ENCODE measurements around the gene RPUSD4.

Gene RPUSD4

DNA sequence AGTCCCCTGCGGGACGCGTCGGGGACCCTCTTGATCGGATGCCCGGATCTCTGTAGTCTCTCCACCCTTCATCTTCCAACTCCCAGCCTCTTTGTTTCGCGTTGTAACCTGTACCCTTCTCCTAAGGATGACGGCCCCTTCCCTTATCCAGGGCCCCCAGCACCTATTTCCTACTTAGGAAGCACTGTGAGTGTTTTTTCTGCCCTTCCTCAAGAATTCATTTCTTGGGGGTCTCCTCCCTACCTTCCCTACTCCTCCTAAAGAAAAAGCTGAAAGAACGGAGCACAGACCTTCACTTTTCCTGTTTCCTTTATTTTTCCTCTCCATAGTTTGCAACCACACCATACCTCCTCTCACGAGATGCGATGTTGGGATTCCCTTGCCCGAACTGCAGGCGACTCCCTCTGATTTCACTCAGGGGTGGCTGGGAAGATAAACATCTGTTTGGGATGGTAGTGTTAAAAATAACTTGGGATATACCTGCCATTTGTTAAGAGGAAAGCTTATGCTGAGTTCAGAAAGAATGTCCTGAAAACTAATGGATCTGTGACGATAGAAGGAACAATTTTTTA lies 725 bp upstream of the RPUSD4 start:
- DNase-seq: no peak

DNA sequence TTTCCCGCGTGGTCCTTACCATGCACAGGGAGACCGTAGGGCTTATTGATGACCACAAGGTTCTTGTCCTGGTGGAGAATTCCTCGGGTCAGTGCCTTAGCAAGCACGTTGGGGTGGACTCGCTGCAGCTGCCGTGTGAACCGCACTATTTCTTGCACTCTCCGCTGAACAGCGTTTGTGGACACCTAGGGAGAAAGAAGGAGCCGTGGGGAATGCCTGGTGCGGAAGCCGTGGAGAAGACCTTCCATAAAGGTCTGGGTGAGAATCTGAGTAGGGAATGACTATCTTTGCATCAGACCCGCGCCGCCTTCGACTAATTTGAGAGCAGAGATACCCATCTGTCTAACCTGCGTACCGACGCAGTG lies 597 bp downstream of the RPUSD4 start:
- no peak for DNase-seq

DNA sequence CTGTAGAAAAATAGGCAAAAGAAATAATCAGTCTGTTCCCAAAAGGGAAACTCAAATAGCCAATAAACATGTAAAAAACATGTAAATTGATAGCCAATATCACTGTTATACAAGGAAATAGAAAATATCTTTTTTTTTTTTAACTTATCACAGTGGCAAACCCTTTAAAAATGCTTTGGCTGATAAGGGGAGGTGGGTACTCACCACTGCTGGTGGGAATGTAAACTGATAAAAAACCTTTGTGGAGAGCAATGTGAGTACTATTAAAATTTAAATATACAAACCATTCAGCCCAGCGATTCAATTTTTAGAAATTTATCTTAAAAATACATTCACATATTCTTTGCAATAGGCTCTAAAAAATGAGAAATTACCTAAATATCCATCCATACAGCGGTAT lies 3.6 kb downstream of the RPUSD4 start:
- no peak for DNase-seq

DNA sequence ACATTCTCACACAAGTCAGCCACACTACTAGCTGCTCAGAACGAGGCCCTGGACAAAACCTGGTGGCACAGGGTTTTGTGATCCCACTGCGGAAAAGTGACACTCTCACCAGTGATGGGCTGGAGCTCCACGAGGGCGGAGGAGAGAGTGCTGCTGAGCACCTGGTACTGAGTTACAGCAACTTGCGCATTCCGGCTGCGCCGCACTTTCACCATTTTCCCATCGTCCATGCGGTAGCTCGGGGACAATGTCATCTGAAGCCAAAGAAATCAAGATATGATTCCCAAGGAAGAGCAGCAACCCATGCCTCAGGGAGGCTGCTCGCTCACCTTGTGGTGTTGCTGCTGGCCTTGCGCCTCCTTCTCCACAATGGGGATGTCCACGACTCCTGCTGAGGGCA lies 6.1 kb downstream of the RPUSD4 start:
- DNase-seq: no peak

GRCh38 chr11:126202646-126203359 lies 8.6 kb downstream of the RPUSD4 start:
- DNase-seq: no peak

DNA sequence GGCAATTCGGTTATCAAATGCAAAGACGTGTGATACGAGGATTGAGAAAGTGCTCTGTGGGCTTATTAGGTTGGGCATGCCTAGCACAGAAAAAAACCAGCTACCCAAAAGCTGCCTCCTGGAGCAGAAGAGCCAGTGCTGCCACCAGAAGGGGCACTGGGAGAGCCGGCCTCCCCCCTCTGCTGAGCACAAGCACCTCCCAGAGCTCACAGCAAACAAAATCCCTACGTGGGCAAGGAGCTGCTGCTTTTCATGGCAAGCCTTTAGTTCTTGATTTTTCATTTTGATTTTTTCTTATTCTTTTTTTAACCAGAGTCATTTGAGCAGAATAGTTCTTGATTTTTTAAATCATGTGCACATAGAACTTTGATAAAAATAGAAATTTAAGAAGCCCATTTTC lies 12.8 kb downstream of the RPUSD4 start:
- no peak for DNase-seq

- DNase-seq: no peak
Observed at GRCh38 chr11:126197277-126197939, 14.0 kb downstream of the RPUSD4 start.

DNA sequence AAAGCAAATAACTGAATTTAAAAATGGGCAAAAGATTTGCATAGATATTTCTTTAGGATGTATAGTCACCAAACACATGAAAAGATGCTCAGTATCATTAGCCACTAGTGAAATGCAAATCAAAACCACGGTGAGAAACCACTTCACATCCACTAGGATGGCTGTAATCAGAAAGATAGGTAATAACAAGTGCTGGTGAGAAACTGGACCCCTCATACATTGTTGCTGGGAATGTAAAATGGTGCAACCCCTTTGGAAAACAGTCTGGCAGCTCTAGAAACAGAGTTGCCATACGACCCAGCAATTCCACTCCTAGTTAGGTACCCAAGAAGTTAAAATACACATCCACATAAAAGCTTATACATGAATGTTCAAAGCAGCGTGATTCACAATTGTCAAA lies 16.3 kb downstream of the RPUSD4 start:
- no peak for DNase-seq

GRCh38 chr11:126194121-126194543 lies 17.3 kb downstream of the RPUSD4 start:
- DNase-seq: no peak

- no peak for DNase-seq
Observed at GRCh38 chr11:126193038-126193478, 18.4 kb downstream of the RPUSD4 start.

GRCh38 chr11:126192361-126192760 lies 19.1 kb downstream of the RPUSD4 start:
- no peak for DNase-seq

- DNase-seq: no peak
Observed at GRCh38 chr11:126191379-126192073, 19.9 kb downstream of the RPUSD4 start.

DNA sequence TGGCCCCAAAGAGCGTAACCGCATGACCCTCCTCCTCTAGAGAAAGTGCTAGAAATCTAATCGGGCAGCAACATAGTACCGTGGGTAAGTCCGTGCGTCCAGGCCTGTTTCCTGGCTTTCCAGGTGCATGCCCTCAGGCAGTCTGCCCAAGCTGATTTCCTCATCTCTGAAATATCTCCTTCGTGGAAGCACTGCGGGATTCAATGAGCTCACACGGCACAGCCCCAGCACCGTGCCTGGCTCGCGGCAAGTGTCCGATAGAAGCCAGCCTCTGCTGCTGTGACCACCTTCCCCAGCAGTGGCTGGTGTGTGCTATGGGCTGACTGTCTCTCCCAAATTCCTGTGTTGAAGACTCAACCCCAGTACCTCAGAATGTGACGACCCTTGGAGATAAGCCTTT lies 20.7 kb downstream of the RPUSD4 start:
- no peak for DNase-seq

GRCh38 chr11:126189109-126189929 lies 22.1 kb downstream of the RPUSD4 start:
- DNase-seq: no peak

DNA sequence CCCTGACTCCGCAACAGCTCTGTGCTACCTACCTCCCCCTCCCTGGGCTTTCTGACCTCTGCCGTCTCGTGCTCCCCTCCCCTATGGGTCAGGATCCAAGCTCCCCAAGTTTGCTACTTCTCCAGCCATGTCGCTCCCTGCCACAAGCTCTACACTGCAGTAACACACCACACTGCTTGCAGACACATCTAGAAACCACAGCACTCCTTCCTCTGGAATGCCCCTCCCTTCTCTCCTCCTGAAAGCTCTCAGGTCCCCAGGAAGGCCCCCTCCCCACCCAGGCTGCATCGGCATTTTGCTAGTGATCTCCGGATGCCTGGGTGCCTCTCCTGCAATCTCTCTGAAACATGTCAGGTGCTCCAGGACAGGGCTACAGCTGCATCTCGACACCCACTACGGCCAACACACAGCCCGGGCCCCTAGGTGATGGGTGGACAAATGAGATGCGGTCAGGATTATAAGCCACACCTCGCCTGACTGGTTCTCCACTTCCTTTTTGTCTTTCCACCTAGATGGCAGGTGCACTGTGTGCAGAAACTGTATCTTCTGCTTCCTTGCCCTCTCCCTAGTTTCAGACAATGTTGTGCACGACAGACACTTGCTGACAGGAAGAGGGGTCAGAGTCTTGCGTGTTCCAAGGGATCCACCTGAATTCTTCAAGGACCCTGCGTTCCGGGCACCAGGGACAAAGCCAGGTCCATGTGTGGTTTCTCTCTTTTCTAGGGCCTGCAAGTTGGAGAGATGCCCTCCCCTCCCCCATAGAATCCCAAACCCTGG lies 22.9 kb downstream of the RPUSD4 start:
- DNase-seq: no peak

DNA sequence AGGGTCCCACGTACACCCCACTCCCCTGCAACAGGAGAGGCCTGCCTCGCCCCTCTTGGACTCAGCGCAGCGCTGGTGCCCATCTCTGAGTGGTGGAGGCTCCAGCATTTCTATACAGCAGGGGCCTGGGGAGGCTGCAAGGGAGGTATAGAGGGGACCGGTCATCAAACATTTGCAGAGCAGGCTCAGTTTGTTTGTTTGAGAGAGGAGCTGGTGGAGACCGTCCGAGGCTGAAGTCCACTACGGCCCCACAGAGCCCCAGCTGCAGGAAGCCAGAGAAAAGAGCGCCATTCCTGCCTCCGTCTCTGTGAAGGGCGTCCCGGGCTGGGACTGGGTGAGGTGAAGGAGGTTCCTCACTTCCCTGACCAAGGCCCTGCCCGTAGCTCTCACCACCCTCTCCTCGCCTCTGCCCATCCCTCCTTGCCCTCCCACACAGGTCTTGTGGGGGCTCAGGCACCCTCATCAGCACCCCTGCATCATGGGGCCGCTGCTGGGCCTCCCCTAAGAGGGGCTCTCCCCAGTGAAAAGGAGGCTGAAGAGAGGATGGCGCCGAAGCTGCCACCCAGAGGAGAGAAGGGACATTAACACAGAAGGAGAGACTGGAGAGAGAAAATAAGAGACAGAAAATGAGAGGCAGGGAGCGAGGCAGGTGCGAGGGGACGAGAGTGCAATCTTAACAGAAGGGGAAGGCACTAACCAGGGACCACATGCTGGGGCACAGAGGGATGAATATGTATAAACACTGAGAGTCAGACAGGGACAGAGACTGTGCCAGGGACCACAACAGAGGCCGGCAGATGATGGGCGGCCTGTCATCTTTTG lies 24.5 kb downstream of the RPUSD4 start:
- no peak for DNase-seq

GRCh38 chr11:126186025-126186698 lies 25.3 kb downstream of the RPUSD4 start:
- no peak for DNase-seq

- no peak for DNase-seq
Observed at GRCh38 chr11:126185259-126186024, 26.0 kb downstream of the RPUSD4 start.

DNA sequence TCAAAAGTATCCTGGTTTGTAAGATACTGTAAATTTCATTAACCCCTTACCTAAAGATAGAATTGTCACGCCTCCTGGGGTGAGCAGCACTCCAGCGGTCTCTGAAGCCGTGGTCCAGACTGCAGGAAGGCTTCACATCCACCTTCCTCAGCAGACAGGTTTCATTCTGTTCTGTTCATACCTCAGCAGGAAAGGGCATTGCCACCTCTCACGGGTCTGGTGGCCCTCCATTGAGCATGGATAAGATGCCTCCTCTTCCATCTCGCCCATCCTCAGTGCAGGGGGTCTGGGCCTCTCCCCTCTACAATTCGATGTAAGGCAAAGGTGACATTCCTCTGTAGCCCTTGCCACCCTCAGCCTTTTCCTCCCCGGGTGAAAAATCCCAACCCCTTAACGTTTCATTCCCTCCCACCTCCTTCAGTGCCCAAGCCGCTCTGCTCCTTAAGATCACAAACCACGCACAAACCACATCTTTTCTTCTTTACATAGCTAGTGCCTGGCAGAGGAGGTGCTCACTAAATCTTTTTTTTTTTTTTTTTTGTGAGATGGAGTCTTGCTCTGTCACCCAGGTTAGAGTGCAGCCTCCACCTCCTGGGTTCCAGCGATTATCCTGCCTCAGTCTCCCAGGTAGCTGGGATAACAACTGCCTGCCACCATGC lies 28.5 kb downstream of the RPUSD4 start:
- DNase-seq: no peak

Measured in CD4-positive, alpha-beta T cell treated with Interferon gamma for 1 hour (primary cell).